OCI-M2 (cell line): ENCODE results near the gene PARD6B.
"Not testable (repeated sequence)": the region's sequence is repeated elsewhere in the genome, so short reads cannot be mapped to it uniquely, and the experiment has no call there.

Experiments
- DNase-seq: peaks from one replicate; lab custom pipeline; 2025; ENCODE audit not compliant: unreplicated experiment; lab: John Stamatoyannopoulos, UW

PARD6B gene, protein sequence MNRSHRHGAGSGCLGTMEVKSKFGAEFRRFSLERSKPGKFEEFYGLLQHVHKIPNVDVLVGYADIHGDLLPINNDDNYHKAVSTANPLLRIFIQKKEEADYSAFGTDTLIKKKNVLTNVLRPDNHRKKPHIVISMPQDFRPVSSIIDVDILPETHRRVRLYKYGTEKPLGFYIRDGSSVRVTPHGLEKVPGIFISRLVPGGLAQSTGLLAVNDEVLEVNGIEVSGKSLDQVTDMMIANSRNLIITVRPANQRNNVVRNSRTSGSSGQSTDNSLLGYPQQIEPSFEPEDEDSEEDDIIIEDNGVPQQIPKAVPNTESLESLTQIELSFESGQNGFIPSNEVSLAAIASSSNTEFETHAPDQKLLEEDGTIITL

DNA sequence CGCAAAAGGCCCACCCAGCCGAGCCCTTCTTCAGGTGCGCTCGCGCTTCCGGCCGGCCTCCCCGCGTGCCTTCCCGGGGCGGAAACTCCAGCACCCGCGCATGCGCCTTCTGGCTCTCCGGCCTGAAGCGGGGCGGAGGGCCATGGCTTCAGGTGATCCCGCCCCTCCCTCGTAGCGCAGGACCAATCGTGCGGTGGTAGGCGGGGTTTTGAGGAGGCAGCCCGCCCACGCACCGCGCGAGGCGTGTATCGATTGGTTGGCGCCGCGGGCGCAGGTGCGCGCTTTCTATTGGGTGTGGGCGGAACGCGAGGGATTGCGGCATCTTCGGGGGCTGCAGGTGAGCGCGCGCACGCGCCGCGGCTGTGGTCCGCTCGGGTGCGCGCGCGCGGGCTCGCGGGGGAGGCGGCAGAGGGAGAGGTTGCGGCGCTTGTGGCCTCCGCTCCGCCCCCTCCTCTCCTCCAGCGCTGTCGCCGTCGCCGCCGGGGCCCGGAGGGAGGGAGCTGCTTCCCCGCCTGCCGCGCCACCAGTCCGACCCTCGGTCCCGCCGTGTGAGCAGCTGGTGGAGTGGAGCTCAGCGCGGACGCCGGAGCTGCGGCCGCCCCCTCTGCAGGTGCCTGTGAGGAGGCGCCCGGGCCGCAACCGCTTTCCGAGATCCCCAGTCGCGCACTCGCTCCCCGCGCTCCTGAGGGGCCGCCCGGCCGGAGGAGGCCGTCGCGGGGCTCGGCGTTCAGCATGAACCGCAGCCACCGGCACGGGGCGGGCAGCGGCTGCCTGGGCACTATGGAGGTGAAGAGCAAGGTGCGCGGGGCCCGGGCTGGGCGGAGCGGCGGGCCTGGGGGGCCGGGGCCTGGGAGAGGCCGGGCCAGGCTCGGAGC is at the start of gene PARD6B:
Gene PARD6B, plus strand, starts transcription at position 526 of the 875 bp plus-strand sequence. Its CDS starts 207 bp downstream, at position 733.
- DNase-seq, result peak; percentile 94

DNA sequence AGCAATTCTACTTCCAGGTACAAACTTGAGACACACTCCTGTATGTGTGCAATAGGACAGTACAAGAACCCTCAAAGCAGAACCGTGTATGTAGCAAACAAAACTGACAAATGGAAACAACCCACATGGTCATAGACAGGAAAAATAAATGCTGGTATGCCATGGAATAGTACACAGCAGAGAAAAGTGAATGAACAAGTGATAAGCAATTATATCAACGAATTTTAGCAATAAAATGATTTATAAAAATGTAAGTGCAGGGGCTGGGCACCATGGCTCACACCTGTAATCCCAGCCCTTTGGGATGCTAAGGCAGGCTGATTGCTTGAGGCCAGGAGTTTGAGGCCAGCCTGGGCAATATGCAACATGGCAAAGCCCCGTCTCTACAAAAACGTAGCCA is 49.3 kb upstream of the PARD6B start:
- DNase-seq, result no peak

DNA sequence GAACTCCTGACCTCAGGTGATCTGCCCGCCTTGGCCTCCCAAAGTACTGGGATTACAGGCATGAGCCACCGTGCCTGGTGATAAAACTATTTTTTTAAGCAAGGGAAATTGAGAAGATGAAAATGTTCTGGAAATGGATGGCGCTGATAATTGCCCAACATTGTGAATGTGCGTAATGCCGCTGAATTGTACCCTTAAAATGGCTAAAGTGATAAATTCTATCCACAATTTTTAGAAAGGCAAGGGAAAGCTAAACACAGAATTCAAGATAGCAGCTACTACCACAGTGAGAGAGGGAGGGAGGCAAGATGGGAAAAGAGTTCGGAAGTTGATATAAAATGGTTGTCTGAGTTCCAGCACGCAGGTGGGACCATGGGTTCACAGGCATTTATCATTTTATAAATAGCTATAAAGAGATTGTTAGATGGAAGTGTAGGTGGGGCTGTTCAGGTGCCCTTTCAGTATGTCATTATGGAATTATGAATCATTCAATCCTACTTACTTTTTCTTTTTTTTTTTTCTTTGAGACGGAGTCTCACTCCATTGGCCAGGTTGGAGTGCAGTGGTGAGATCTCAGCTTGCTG is 48.3 kb upstream of the PARD6B start:
- DNase-seq, result no peak

DNA sequence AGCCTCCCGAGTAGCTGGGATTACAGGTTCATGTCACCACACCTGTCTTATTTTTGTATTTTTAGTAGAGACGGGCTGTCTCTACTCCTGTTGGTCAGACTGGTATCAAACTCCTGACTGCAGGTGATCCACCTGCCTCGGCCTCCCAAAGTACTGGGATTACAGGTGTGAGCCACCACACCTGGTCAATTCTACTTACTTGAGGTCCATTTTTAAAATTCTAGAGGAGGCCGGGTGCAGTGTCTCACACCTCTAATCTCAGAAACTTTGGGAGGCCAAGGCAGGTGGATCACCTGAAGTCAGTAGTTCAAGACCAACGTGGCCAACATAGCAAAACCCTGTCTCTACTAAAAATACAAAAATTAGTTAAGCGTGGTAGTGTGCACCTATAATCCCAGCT is 47.8 kb upstream of the PARD6B start:
- no peak for DNase-seq

DNA sequence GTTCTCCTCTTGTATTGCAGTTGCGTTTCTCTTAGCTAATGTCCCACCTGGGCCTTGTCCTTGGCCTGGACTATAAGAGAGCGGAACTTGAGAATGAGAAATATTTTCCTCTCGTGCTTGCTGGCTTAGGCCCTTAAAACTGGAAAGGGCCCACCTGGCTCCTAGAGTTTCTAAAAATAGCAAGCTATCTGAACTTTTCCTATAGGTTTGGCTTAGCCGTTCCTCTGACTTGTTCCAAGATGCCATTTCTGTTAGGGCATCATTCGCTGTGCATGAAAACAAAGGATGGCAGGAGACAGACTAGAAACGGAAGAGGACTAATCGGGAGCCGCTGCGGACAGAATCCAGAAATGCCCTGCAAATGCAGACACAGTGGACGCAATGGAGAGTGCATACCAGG is 44.6 kb upstream of the PARD6B start:
- no peak for DNase-seq

DNA sequence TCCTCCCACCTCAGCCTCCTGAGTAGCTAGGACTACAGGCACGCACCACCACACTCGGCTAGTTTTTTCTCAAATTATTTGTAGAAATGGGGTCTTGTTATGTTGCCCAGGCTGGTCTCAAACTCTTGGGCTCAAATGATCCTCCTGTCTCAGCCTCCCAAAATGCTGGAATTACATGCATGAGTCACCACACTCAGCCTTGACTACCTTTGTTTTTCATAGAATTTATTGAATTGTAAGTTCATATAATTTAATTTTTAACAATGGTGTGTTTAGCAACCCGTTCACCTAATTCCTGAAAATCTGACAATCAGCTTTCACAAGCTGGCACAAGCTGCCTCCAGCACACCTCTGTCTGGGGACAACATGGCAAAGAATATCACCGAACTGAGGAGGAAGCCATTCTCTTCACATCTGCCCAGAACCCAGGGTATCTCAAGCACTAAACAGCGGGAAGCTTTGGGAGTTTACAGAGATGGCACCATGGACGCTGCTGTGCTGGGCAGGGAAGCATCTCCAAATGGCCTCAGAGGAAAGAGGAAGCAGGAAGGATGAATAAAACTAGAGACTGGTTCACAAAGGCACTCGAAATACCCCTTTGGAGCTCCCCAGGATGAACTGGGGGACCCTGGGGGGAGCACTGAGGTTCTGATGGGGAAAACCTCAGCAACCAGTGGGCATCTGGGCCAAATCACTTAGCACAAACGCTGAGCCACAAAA is 43.0 kb upstream of the PARD6B start:
- no peak for DNase-seq

DNA sequence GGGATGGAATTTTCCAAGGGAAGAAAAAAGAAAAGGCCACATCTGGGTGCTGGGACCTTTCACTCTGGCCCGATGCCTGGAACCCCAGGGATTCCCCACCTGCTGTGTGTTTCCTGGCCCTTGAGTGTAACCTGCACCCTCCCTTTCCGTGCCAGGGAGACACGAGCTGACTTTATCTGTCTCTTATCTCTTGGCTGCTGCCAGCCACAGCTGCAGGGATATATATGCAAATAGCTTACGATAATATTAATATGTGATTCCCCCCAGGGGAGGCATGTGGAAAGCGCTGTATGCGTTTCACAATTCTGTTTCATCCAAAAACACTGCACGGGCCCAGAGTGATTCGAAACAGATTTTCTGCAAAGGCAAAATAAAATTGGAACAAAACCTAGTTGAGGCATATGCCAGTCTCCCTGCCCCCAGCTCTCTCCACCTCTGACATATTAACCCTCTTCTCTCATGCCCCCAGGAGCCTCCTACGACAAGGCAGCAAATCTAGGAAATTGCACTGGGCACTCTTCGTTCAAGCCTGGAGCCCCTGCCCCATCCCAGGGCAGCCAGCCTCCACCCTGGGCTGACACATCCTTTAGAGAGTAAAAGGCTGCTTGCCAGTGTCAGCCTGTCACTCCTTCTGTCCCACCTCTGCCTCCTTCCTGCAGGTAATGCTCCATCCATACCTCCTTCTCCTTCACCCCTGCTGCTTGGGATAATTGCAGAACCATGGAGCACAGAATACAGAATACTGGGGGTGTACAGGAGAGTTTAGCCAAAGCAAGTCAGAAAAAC is 41.3 kb upstream of the PARD6B start:
- DNase-seq, result no peak

DNA sequence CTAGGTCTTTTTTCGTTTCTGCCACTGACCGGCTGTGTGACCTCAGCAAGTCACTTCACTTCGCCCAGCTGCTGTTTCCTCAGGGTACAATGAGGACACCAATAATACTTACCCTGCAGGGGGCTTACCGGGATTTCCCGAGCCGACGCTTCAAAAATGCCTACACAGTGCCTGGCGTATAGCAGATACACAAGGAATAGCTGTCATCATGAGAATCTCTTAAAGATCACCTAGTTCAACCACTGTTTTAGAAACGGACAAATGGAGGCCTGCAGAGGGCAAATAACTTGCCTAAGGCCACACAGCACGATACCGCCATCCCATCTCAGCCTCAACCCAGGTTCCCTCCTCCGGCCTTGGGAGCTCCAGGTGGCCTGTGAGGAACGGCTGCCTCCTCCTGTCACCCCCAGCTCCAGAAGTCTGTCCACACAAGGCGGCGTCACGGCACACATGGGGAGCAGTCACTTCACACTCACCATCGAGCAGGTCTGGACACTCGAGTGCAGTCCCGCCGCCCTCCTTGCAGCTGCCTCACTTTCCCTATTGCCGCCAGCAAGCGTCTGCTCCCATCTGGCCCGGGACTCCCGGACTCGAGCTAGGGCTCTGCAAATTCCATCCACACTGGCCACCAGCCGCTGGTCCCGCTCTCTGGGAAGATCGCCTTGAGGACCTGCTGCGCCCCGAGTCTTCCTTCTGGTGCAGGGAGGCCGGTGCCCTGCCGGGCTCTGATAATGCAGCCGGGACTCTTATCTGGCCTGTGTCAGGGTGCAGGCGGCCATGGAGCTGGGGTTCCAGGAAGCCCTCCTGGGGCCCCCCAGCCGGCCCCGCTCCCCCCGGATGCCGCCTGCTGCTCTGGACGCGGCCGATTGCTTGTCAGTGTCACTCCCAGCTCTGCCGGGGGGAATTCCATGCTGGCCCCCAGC is 40.5 kb upstream of the PARD6B start, which contains the start of gene RIPOR3:
Gene RIPOR3, minus strand, starts transcription at position 893 of the 923 bp plus-strand sequence. Its CDS starts 414 bp downstream, at position 479.
- DNase-seq, result peak; percentile 93

DNA sequence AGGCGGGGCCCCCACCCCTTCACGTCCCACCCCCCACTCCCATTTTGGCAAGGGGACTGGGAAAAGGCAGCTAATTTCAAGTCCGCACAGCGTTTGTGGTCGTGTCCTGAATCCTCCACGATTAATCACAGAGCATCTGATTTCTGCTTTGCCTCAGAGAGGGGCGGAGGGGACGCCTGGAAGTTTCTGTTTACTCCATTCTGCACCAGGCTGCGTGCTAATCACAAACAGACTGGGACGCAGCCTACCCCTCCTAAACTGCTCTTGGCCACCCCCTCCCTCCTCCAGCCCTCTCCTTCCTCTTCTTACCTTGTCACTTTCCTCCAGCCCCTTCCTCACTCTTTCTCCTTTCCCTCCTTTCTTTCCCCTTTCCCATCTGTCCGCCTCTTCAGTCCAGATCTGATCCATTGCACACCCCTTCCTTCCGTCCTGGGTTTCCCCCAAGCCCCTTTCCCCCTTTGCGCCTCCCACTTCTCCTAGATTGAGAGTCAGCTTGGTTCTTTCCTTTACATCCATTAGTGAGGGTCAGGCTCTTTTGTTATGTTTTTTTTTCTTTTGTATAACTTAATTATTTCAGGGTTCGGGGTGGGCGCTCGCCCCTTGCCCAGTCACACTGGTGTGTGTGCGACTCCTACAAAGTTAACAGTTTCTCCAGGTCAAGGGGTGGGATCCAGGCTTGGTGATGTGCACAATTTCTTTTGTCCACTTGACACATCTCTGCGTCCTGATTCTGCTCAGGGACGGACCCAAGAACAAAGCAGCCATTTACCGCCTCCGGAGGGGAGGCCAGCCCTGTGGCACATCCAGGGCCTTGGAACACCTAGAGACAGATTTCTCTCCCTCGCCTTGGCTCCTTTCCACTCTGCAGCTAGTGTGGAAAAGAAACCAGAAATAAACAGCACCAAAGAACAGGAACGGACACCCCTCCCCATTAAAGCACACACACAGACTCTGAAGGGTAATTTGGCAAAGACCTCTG is 39.5 kb upstream of the PARD6B start:
- peak; percentile 94 for DNase-seq

DNA sequence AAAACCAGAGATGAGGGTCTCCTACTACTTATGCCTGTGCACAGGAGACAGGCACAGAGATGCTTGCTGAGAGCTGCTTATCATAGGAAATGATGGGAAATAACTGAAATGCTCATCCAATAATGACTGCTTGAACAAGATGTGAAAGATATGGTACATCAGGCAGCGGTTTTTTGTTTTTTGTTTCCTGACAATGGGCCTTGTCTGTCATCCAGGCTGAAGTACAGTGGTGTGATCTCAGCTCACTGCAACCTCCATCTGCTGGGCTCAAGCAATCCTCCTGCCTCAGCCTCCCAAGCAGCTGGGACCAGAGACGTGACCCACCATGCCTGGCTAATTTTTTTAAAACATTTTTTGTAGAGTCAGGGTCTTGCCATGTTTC is 38.8 kb upstream of the PARD6B start:
- no peak for DNase-seq

DNA sequence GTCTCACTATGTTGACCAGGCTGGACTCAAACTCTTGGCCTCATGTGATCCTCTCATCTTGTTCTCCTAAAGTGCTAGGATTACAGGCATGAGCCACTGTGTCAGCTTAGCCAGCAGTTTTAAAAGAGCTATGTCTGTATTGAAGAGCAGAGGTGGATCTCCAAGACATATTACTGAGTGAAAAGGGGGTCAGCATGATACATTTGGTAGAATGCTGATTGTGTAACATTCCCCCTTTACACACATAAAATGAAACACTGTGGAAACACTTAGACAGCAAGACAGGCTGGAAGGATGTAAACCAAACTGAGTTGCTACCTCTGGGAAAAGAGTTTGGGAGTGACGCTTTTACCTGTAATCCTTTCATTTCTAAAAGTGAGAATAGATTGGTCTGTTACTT is 38.4 kb upstream of the PARD6B start:
- DNase-seq, result no peak

DNA sequence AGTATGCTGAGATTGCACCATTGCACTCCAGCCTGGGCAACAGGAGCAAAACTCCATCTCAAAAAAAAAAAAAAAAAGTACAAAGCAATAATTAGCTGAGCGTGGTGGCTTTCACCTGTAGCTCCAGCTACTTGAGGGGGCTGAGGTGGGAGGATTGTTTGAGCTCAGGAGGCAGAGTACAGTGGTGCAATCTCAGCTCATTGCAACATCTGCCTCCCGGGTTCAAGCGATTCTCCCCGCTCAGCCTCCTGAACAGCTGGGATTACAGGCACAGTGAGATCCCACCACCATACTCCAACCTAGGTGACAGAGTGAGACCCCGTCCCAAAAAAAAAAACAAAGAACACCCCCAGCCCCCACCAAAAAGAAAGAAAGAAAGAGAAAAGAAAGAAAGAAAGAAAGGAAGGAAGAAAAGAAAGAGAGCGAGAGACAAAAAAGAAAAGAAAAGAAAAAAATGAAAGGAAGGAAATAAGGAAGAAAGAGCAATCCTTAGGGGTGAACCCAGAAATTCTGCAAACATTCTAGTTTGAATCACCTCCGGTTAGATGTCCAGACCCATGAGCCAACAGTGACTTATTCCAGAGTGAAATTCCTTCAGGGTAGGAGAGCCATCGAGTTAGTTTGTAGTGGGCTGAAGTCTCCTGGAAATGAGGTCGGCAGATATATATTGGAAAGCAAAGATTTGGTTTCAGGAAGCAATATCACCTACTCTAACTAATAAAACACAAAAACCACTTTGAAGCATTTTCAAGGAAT is 36.8 kb upstream of the PARD6B start:
- DNase-seq, result no peak

DNA sequence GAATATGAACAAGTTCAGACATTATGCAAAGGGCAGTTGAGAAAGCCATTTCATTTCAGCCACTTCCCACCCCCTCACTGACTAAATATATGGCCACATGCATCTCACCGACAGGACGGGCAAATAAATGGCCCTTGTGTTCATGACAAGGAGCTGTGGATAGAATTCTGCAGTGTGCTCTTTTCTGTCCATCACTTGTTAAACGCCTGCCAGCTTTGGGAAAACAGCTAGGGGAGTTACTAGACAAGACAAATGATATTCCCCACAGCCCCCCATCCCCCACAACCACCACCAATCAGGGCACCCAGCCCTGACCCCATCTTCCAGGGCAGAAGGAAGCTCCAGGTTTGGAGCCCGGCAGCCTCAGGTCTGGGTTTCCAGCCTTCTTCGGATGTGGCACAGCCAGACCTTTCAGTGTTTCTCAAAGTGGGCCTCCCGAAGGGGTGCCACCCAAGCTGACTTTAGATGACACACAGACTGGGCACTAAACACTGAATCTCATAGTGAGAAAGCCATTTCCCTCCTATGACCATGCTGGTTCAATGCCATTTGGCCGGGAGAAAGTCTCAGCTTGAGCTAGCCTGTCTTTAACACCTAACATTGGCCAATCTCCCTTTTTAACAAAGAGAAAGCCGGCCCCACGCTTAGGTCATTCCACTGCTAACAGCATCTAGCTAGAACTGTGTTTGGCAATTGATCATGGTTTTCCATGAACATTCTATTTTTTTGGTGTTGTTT is 36.1 kb upstream of the PARD6B start:
- DNase-seq, result no peak

DNA sequence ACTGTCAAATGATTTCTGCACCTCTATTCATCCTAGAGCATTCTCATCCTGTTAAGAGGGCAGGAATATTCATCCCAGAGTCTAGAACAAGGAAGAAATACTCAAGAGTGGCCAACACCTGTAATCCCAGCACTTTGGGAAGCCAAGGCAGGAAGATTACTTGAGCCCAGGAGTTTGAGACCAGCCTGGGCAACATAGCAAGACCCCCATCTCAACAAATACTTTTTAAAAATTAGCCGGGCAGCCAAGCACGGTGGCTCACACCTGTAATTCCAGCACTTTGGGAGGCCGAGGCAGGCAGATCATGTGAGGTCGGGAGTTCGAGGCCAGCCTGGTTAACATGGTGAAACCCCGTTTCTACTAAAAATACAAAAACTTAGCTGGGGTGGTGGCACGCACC is 33.1 kb upstream of the PARD6B start:
- not testable (repeated sequence) for DNase-seq

DNA sequence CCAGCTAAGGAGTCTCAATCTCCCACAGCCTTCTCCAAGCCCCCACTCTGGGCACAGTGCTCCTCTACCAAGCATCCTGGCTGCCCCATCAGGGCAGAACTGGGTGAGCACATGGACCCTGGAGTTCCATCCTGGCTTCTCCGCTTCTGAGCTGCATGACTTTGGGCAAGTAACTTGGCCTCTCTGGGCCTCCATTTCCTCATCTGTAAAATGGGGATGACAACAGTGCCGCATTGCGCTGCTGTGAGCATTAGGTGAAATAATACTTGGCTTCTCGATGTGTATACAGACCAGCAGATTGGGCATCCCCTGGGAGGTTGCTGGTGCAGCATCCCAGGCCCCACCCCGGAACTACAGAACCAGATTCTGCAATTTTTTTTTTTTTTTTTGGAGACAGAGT is 31.7 kb upstream of the PARD6B start:
- no peak for DNase-seq
